GM12801 (cell line): ENCODE measurements around the gene ADORA3.

Experiments
- CTCF ChIP-seq: IDR thresholded peaks from one replicate; pipeline ENCODE4 v1.5.1; 2011; ENCODE audit warnings: control low read depth; ENCODE audit not compliant: insufficient read length; ENCODE audit errors: extremely low read depth

ADORA3 gene

DNA sequence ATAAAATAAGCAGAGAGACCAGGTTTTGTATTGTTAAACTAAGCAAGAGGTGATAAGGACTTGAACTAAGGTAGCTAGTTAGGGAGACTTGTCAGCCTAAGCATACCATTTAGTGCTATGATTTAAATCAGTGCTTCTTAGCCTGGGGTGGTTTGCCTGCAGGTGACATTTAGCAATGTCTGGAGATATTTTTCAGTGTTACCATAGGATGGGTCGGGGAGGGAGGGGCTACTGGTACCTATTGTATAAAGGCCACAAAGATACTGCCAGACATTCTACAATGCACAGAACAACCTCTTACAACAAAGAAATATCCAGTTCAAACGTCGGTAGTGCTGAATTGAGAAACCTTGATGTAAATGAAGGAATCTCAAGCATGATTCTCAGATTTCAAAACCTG lies 50.9 kb downstream of the ADORA3 start:
- TF ChIP-seq CTCF: no peak

- TF ChIP-seq CTCF: no peak
Measured at GRCh38 chr1:111450185-111450584, 53.2 kb downstream of the ADORA3 start.

- TF ChIP-seq CTCF: no peak
Measured at GRCh38 chr1:111449703-111450017, 53.8 kb downstream of the ADORA3 start.
